ENCODE data around the gene THAP7. TPM values are rescaled to one million over a fixed set of nuclear protein-coding genes. Genes with fewer than 3 reads are reported as not detected.

THAP7 gene
- total and polyA plus RNA-seq, 9 of the 15 experiments (the other 6 are each of a cell fraction or from before 2014, with no cell fraction given), result 7.9 to 263 (median 84.1) TPM

DNA sequence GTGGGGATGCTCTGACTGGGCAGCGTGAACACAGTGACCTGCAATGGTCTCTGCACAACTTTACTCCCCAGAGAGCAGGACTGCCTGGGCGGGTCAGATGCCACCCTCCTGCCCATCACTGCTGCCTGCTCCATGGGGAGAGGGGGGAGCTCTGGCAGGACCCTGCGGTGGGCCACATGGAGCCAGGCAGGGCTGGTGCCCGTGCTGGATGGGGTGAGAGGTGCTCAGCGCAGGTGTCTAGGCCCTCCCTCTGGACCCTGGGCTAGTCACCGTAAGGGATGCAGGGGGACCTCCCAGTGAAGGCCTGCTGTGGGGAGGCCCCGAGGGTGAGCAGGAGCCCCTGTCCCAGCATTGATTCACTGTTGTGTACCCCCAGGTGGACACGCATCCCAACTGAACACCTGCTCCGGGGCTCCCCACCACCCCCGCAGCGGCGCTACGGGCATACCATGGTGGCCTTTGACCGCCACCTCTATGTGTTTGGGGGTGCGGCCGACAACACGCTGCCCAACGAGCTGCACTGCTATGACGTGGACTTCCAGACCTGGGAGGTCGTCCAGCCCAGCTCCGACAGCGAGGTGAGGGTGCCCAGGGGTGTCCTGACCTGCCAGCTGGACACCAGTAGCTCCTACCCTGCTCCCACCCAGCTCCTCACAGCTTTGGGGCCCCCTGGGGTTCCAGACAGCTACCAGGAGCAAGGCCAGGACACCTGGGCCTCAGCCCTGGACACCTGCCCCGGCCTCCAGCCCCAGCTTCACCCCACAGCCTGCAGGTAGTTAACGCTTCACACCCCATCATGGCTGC, 10.5 kb downstream of the THAP7 start (continued):
- TF ChIP-seq, protein P1, sequence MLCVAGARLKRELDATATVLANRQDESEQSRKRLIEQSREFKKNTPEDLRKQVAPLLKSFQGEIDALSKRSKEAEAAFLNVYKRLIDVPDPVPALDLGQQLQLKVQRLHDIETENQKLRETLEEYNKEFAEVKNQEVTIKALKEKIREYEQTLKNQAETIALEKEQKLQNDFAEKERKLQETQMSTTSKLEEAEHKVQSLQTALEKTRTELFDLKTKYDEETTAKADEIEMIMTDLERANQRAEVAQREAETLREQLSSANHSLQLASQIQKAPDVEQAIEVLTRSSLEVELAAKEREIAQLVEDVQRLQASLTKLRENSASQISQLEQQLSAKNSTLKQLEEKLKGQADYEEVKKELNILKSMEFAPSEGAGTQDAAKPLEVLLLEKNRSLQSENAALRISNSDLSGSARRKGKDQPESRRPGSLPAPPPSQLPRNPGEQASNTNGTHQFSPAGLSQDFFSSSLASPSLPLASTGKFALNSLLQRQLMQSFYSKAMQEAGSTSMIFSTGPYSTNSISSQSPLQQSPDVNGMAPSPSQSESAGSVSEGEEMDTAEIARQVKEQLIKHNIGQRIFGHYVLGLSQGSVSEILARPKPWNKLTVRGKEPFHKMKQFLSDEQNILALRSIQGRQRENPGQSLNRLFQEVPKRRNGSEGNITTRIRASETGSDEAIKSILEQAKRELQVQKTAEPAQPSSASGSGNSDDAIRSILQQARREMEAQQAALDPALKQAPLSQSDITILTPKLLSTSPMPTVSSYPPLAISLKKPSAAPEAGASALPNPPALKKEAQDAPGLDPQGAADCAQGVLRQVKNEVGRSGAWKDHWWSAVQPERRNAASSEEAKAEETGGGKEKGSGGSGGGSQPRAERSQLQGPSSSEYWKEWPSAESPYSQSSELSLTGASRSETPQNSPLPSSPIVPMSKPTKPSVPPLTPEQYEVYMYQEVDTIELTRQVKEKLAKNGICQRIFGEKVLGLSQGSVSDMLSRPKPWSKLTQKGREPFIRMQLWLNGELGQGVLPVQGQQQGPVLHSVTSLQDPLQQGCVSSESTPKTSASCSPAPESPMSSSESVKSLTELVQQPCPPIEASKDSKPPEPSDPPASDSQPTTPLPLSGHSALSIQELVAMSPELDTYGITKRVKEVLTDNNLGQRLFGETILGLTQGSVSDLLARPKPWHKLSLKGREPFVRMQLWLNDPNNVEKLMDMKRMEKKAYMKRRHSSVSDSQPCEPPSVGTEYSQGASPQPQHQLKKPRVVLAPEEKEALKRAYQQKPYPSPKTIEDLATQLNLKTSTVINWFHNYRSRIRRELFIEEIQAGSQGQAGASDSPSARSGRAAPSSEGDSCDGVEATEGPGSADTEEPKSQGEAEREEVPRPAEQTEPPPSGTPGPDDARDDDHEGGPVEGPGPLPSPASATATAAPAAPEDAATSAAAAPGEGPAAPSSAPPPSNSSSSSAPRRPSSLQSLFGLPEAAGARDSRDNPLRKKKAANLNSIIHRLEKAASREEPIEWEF (CRISPR knock-in tag; IDR thresholded peaks at IDR 0.05), result no peak
- TF ChIP-seq ZNF785 (CRISPR knock-in tag; IDR thresholded peaks at IDR 0.05) (no peak), ASH1L (IDR thresholded peaks at IDR 0.05; ENCODE audit: borderline replicate concordance, low read depth, partially characterized antibody) (no peak), ZNF695 (CRISPR knock-in tag; IDR thresholded peaks at IDR 0.05) (no peak), GATAD2B (IDR thresholded peaks at IDR 0.05; ENCODE audit: borderline replicate concordance) (no peak), NFE2 (IDR thresholded peaks at IDR 0.05; ENCODE audit: low read depth) (no peak), C11orf30 (IDR thresholded peaks at IDR 0.05; ENCODE audit: low read depth) (no peak), SREBF1 (IDR thresholded peaks at IDR 0.05; ENCODE audit: borderline replicate concordance, low read depth, low read length) (no peak), RBBP5 (IDR thresholded peaks at IDR 0.05; ENCODE audit: borderline replicate concordance, insufficient read depth, low read length, poor library complexity, severe bottlenecking) (peak; percentile 39), NELFE (IDR thresholded peaks at IDR 0.05; ENCODE audit: insufficient read depth, insufficient read length) (no peak), ZNF347 (CRISPR knock-in tag; IDR thresholded peaks at IDR 0.05; ENCODE audit: low read depth) (no peak)
- TF ChIP-seq, protein P2, sequence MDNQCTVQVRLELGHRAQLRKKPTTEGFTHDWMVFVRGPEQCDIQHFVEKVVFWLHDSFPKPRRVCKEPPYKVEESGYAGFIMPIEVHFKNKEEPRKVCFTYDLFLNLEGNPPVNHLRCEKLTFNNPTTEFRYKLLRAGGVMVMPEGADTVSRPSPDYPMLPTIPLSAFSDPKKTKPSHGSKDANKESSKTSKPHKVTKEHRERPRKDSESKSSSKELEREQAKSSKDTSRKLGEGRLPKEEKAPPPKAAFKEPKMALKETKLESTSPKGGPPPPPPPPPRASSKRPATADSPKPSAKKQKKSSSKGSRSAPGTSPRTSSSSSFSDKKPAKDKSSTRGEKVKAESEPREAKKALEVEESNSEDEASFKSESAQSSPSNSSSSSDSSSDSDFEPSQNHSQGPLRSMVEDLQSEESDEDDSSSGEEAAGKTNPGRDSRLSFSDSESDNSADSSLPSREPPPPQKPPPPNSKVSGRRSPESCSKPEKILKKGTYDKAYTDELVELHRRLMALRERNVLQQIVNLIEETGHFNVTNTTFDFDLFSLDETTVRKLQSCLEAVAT (IDR thresholded peaks at IDR 0.05), result no peak
